H9 (cell line): ENCODE measurements around the gene DPF3. TPM values are rescaled to one million over a fixed set of nuclear protein-coding genes. Genes with fewer than 3 reads are reported as not detected.

Source experiments
- DNase-seq: peaks from one replicate; pipeline ENCODE4 v3.0.0-alpha.2; 2017
- H2AFZ ChIP-seq: one replicate; pipeline ENCODE4 v1.6.1; 2013; ENCODE audit warnings: mild to moderate bottlenecking, low read length, control low read depth, moderate library complexity
- H2AK5ac ChIP-seq: 2 replicates; pipeline ENCODE4 v1.6.1; 2013; ENCODE audit warnings: low read length, control low read depth, mixed read lengths; ENCODE audit not compliant: insufficient read length
- H2BK120ac ChIP-seq: one replicate; pipeline ENCODE4 v1.6.1; 2013; ENCODE audit warnings: low read depth, mild to moderate bottlenecking, low read length, control low read depth, inconsistent platforms; ENCODE audit not compliant: poor library complexity, severe bottlenecking
- H2BK12ac ChIP-seq: 2 replicates; pipeline ENCODE4 v1.6.1; 2013; ENCODE audit warnings: low read length, control low read depth, mixed read lengths, low read depth; ENCODE audit not compliant: insufficient read length
- H2BK15ac ChIP-seq: 2 replicates; pipeline ENCODE4 v1.6.1; 2013; ENCODE audit warnings: low read depth, low read length, control low read depth
- H2BK20ac ChIP-seq: one replicate; pipeline ENCODE4 v1.6.1; 2013; ENCODE audit warnings: low read depth, mild to moderate bottlenecking, low read length, control low read depth, inconsistent platforms; ENCODE audit not compliant: poor library complexity, severe bottlenecking
- H2BK5ac ChIP-seq: 2 replicates; pipeline ENCODE4 v1.6.1; 2013; ENCODE audit warnings: low read length, control low read depth, mixed read lengths; ENCODE audit not compliant: insufficient read length
- H3K14ac ChIP-seq: 2 replicates; pipeline ENCODE4 v1.6.1; 2013; ENCODE audit warnings: low read length, control low read depth; ENCODE audit not compliant: insufficient read depth
- H3K18ac ChIP-seq: 2 replicates; pipeline ENCODE4 v1.6.1; 2013; ENCODE audit warnings: low read depth, mild to moderate bottlenecking, mixed read lengths, low read length, control low read depth; ENCODE audit not compliant: insufficient read length
- H3K23ac ChIP-seq: 2 replicates; pipeline ENCODE4 v1.6.1; 2013; ENCODE audit warnings: low read length, control low read depth, mixed read lengths, low read depth; ENCODE audit not compliant: insufficient read length
- H3K23me2 ChIP-seq: 2 replicates; pipeline ENCODE4 v1.6.1; 2013; ENCODE audit warnings: low read depth, mild to moderate bottlenecking, mixed read lengths, low read length, control low read depth; ENCODE audit not compliant: insufficient read length, poor library complexity, severe bottlenecking
- H3K27ac ChIP-seq: 2 replicates; pipeline ENCODE4 v1.5.1; 2013; ENCODE audit warnings: low read length, control low read depth, mixed read lengths, low read depth; ENCODE audit not compliant: insufficient read length
- H3K27me3 ChIP-seq: 2 replicates; pipeline ENCODE4 v1.6.1; 2013; ENCODE audit warnings: low read length, control low read depth, inconsistent platforms; ENCODE audit not compliant: insufficient read depth
- H3K4ac ChIP-seq: 2 replicates; pipeline ENCODE4 v1.6.1; 2013; ENCODE audit warnings: low read depth, mild to moderate bottlenecking, control low read depth, inconsistent platforms, low read length, moderate library complexity
- H3K4me1 ChIP-seq: 2 replicates; pipeline ENCODE4 v1.6.1; 2013; ENCODE audit warnings: low read length, control low read depth, inconsistent platforms; ENCODE audit not compliant: insufficient read depth
- H3K4me2 ChIP-seq: 2 replicates; pipeline ENCODE4 v1.6.1; 2013; ENCODE audit warnings: low read length, control low read depth, mixed read lengths; ENCODE audit not compliant: insufficient read length, insufficient read depth
- H3K56ac ChIP-seq: 2 replicates; pipeline ENCODE4 v1.6.1; 2013; ENCODE audit warnings: low read depth, mild to moderate bottlenecking, mixed read lengths, low read length, control low read depth; ENCODE audit not compliant: insufficient read length
- H3K79me1 ChIP-seq: 2 replicates; pipeline ENCODE4 v1.6.1; 2013; ENCODE audit warnings: low read depth, mild to moderate bottlenecking, moderate library complexity, low read length, control low read depth, inconsistent platforms; ENCODE audit not compliant: insufficient read depth, poor library complexity, severe bottlenecking
- H3K79me2 ChIP-seq: 2 replicates; pipeline ENCODE4 v1.6.1; 2013; ENCODE audit warnings: low read length, control low read depth, inconsistent platforms; ENCODE audit not compliant: insufficient read depth
- H3K9ac ChIP-seq: 2 replicates; pipeline ENCODE4 v1.6.1; 2013; ENCODE audit warnings: low read length, control low read depth, mixed read lengths; ENCODE audit not compliant: insufficient read length; ENCODE audit errors: extremely low read depth
- H3K9me3 ChIP-seq: one replicate; pipeline ENCODE4 v1.6.1; 2013; ENCODE audit warnings: low read depth, low read length, inconsistent platforms; ENCODE audit not compliant: control insufficient read depth
- H3T11ph ChIP-seq: one replicate; pipeline ENCODE4 v1.6.1; 2013; ENCODE audit warnings: mild to moderate bottlenecking, low read length, control low read depth, inconsistent platforms
- H4K20me1 ChIP-seq: one replicate; pipeline ENCODE4 v1.6.1; 2013; ENCODE audit not compliant: control insufficient read depth, insufficient read length, insufficient read depth
- H4K5ac ChIP-seq: 2 replicates; pipeline ENCODE4 v1.6.1; 2013; ENCODE audit warnings: low read depth, mild to moderate bottlenecking, mixed read lengths, low read length, control low read depth; ENCODE audit not compliant: insufficient read length
- H4K8ac ChIP-seq: replicated peaks from 2 replicates; pipeline ENCODE4 v1.6.1; 2013; ENCODE audit warnings: low read length, control low read depth, mixed read lengths, low read depth; ENCODE audit not compliant: insufficient read length
- H4K91ac ChIP-seq: 2 replicates; pipeline ENCODE4 v1.6.1; 2013; ENCODE audit warnings: low read depth, mild to moderate bottlenecking, moderate library complexity, mixed read lengths, low read length, control low read depth; ENCODE audit not compliant: insufficient read length
- H3K27ac Mint-ChIP-seq, 3 experiments: 2 replicates in 2 of 3; 3 replicates in 1 of 3; pipeline ENCODE4 v1.8.0; 2020 to 2021; ENCODE audit warnings: mixed read lengths in 3 of 3, mild to moderate bottlenecking in 1 of 3, moderate library complexity in 1 of 3
- H3K27me3 Mint-ChIP-seq: 2 replicates; pipeline ENCODE4 v1.8.0; 2021; ENCODE audit warnings: low read depth, mild to moderate bottlenecking, moderate library complexity, mixed read lengths
- H3K36me3 Mint-ChIP-seq, 3 experiments: 2 replicates in 2 of 3; 3 replicates in 1 of 3; pipeline ENCODE4 v1.8.0; 2020 to 2021; ENCODE audit warnings: low read depth in 3 of 3, mixed read lengths in 3 of 3; ENCODE audit not compliant: insufficient read depth in 1 of 3
- H3K4me1 Mint-ChIP-seq, 2 experiments: 2 replicates each; pipeline ENCODE4 v1.8.0; 2020; ENCODE audit warnings: mixed read lengths in 2 of 2
- H3K4me3 Mint-ChIP-seq, 2 experiments: 2 replicates in 1 of 2; 3 replicates in 1 of 2; pipeline ENCODE4 v1.8.0; 2020 to 2021; ENCODE audit warnings: mild to moderate bottlenecking in 2 of 2, mixed read lengths in 2 of 2, moderate library complexity in 1 of 2
- H3K9me3 Mint-ChIP-seq, 2 experiments: 2 replicates in 1 of 2; 3 replicates in 1 of 2; pipeline ENCODE4 v1.8.0; 2020; ENCODE audit warnings: mild to moderate bottlenecking in 2 of 2, mixed read lengths in 2 of 2, moderate library complexity in 1 of 2
- CTCF ChIP-seq: fragments of 200-600 bp; sonication (generic); conservative IDR thresholded peaks from 3 replicates; pipeline ENCODE4 v1.8.0; 2021; ENCODE audit warnings: antibody characterized with exemption, mild to moderate bottlenecking
- WGBS: extraction: QIAGEN DNeasy Blood & Tissue Kit; methylation state at CpG from one replicate; pipeline ENCODE4 v1.1.7; 2013; ENCODE audit warnings: missing lambda C conversion rate, low lambda C conversion rate, mixed read lengths; ENCODE audit not compliant: insufficient read length; ENCODE audit errors: extremely low coverage; 5-methylcytosine and 5-hydroxymethylcytosine counted together
- total RNA-seq: library from RNA; stranded (reverse); gene quantifications from 2 replicates; pipeline ENCODE4 v1.2.1, GENCODE V29; 2021

DPF3 gene
- total RNA-seq, 1 experiment from 2014 or later, result not detected

- Histone ChIP-seq H2AFZ (no peak overlapping the region), H4K20me1 (no peaks in the 10 kb centered on the region), H3K23ac (no peak overlapping the region), H2BK15ac (no peak overlapping the region), H2BK5ac (no peak overlapping the region), H3K27me3 (no peaks in the 10 kb centered on the region), H2AK5ac (no peak overlapping the region), H2BK120ac (no peak overlapping the region), H4K5ac (no peak overlapping the region), H3K79me2 (no peaks in the 10 kb centered on the region), H2BK12ac (no peak overlapping the region), H3K23me2 (no peaks in the 10 kb centered on the region), H3K4me2 (no peak overlapping the region), H3K18ac (no peak overlapping the region), H3K4me1 (peaks cover 4% of the 10 kb centered on the region; the same call in 1 of the 2 replicates), H3K4ac (no peak overlapping the region), H4K8ac (no peak overlapping the region), H4K91ac (no peak overlapping the region), H3K14ac (no peak overlapping the region), H2BK20ac (no peak overlapping the region), H3K56ac (no peak overlapping the region), H3K9ac (no peak overlapping the region), H3K9me3 (no peaks in the 10 kb centered on the region), H3K79me1 (no peaks in the 10 kb centered on the region), H3K27ac (no peak overlapping the region), H3T11ph (no peak overlapping the region)
- peaks cover 34 to 41% of the 10 kb centered on the region in 2 experiments for H3K9me3 Mint-ChIP-seq
- no peak overlapping the region for H3K27ac Mint-ChIP-seq
- no peak for DNase-seq
- peaks cover 14% of the 10 kb centered on the region for H3K27me3 Mint-ChIP-seq
- no CpG with 5 or more reads among the region's 2 CpGs for WGBS
- no peak for TF ChIP-seq CTCF
- no peak overlapping the region for H3K4me3 Mint-ChIP-seq
- H3K4me1 Mint-ChIP-seq, result peaks cover 12 to 15% of the 10 kb centered on the region in 2 experiments
- peaks cover 0 to 29% (median 19%) of the 10 kb centered on the region in 3 experiments; a peak in 6 of 7 replicates for H3K36me3 Mint-ChIP-seq
Observed at GRCh38 chr14:72625689-72626088, 268.2 kb downstream of the DPF3 start.
